Kidney epithelial cell (primary cell): Measurements from ENCODE around the gene KSR2. TPM values are rescaled to one million over a fixed set of nuclear protein-coding genes. Genes with fewer than 3 reads are reported as not detected.

Experiments
- DNase-seq: peaks from one replicate; pipeline ENCODE4 v3.0.0-alpha.2; 2010; ENCODE audit warnings: low read depth
- H3K27me3 ChIP-seq: 2 replicates; pipeline ENCODE4 v1.6.0; 2011; ENCODE audit warnings: low read length; ENCODE audit not compliant: control insufficient read depth, insufficient read depth
- H3K36me3 ChIP-seq: 2 replicates; pipeline ENCODE4 v1.5.1; 2011; ENCODE audit warnings: low read length; ENCODE audit not compliant: control insufficient read depth, insufficient read depth
- H3K4me3 ChIP-seq: 2 replicates; pipeline ENCODE4 v1.5.1; 2011; ENCODE audit warnings: low read depth, mild to moderate bottlenecking, control low read depth, low read length
- total RNA-seq: library from RNA; depleted of rRNA; stranded (reverse); fragments of >200 nt; gene quantifications from 2 replicates; pipeline ENCODE4 v1.2.3, GENCODE V29; 2015
- TF ChIP-seq, protein P1 (sequence below): IDR thresholded peaks from 2 replicates; pipeline ENCODE4 v1.5.1; 2011; ENCODE audit warnings: mild to moderate bottlenecking, moderate library complexity, low read length, control low read depth, inconsistent platforms; ENCODE audit not compliant: insufficient read depth, poor library complexity, severe bottlenecking

KSR2 gene
- total RNA-seq, 1 donor from 2014 or later, result 0.29 TPM

DNA sequence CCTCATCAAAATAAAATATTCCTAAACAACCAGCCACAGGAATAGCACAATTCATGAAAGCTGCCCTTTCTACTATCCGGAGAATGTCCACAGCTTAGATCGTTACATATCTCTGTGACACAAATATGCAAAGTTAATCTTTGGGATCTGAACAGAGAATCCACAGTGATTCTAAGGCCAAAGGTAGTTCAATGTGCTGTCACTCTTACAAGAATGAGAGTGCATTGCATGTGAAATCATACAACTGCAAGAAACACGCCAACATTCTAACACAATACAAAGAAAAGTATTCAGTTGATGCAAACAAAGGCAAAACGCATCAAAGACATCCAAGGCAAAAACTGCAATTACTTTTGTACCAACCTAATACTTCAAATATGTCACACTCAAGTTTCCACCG is 60.4 kb downstream of the KSR2 start:
- TF ChIP-seq, protein P1, sequence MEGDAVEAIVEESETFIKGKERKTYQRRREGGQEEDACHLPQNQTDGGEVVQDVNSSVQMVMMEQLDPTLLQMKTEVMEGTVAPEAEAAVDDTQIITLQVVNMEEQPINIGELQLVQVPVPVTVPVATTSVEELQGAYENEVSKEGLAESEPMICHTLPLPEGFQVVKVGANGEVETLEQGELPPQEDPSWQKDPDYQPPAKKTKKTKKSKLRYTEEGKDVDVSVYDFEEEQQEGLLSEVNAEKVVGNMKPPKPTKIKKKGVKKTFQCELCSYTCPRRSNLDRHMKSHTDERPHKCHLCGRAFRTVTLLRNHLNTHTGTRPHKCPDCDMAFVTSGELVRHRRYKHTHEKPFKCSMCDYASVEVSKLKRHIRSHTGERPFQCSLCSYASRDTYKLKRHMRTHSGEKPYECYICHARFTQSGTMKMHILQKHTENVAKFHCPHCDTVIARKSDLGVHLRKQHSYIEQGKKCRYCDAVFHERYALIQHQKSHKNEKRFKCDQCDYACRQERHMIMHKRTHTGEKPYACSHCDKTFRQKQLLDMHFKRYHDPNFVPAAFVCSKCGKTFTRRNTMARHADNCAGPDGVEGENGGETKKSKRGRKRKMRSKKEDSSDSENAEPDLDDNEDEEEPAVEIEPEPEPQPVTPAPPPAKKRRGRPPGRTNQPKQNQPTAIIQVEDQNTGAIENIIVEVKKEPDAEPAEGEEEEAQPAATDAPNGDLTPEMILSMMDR, result no peak
- H3K36me3 ChIP-seq, result no peaks in the 10 kb centered on the region
- no peak for DNase-seq
- no peaks in the 10 kb centered on the region for H3K27me3 ChIP-seq
- no peak overlapping the region for H3K4me3 ChIP-seq

DNA sequence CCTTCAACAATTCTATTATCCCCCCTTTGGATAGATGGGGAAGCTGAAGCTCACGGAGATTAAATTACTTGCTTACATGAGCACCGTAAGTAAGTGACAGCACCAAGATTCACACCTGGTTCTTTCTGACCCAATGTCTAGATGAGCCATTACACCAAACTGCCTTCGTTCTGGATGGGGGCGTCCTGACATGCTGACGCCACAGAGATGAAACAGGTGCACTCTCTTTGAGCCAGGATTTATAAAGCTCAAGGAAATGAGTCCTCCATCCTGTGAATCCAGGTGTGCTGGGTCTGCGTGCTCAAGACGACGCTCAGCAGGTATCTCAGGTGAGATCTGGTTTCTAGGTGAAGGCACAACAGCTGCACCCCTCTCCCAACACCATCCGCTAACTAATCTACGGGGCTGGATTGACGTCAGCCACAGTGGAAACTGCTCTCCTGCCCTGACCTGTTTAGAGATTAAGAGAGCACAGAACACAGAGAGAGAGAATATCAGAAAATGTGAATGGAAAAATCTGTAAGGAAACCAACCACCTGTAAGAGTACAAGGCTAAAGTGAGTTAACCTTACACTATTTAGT is 61.6 kb downstream of the KSR2 start:
- Histone ChIP-seq H3K27me3 (no peaks in the 10 kb centered on the region), H3K36me3 (no peaks in the 10 kb centered on the region), H3K4me3 (no peak overlapping the region)
- no peak for DNase-seq
- TF ChIP-seq, protein P1, result no peak

DNA sequence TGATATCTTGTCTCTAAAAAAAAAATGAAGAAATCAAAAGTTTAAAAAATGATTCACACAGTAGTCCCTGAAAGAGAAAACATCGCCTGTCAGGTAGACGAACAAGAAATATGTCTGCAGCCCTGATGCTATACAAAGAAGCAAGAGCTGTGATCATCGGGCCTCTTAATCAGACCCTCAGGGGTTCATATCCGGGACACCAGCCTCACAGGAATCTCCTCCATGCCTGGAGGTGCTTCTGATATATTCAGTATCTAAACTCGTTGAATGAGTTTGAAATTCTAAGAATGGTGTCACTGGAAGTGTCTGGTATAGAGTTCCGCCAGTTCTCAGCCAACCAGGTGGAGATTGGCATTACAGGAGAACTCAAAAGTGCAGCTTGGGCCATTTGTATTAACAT is 64.7 kb downstream of the KSR2 start:
- H3K4me3 ChIP-seq, result no peak overlapping the region
- H3K27me3 ChIP-seq, result no peaks in the 10 kb centered on the region
- DNase-seq, result no peak
- TF ChIP-seq, protein P1, result no peak
- no peaks in the 10 kb centered on the region for H3K36me3 ChIP-seq

DNA sequence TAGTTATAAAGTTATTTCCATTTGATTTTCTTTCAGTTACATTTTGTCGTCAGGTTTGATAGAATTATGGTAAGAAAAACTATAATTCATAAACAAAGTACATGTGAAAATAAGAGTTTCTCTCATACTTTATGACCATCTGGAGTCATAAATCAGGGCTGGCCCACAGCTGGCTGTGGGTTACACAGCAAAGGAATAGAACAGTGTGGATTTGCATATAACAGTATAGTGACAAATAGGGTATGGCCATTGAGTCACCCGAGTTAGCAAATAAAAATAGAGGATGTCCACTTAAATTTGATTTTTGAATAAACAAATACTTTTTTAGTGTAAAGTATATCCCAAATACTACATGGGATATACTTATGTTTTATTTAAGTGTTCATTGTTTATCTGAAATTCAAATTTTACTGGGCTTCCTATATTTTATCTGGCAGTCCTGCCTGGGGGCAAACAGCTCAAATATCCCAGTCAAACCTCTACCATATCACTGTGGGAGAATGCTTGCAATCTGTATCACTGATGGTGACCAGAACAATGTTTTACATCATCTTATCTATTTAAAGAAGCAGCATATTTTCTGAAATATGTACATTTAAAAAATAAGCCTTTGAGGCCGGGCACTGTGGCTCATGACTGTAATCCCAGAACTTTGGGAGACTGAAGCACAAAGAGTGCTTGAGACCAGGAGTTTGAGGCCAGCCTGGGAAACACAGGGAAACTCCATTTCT is 65.5 kb downstream of the KSR2 start:
- TF ChIP-seq, protein P1, result no peak
- Histone ChIP-seq H3K4me3 (no peak overlapping the region), H3K27me3 (no peaks in the 10 kb centered on the region), H3K36me3 (no peaks in the 10 kb centered on the region)
- DNase-seq, result no peak

DNA sequence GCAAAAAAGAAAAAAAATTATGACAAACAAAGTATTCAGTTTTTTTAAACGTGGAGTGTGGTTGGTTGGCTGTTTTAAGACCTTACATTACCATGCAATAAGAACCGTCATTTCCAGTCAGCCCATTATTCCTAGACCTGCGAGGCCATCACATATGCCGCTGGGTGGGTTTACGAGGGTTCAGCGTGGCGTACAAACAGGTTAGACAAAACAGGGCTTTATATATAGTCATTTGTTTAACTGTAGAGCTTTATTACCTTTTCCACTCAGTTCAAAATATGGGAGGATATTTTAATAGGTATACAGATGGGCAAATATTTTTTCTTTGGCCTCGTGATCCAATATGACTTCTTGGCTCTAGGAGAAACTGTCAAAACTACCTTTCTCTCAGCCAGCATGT is 67.2 kb downstream of the KSR2 start:
- DNase-seq, result no peak
- Histone ChIP-seq H3K36me3 (no peaks in the 10 kb centered on the region), H3K27me3 (no peaks in the 10 kb centered on the region), H3K4me3 (no peak overlapping the region)
- TF ChIP-seq, protein P1, result no peak

DNA sequence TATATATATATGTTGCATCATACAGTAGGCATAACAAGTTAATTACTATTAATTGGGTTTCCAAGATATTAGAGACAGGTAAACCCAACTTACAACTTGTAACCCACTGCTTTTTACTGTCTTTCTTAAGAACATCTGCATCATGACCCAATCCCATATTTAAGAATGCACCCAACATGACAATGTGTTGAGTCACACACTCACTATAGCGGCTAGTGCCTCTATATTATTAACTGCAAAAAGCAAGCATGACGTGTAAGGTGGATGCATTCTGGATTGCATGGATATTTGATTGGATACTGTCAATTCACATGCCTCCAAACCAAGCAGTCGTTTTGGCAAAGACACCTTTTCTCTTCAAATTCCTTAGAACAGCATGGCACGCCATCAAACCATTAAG is 68.2 kb downstream of the KSR2 start:
- Histone ChIP-seq H3K36me3 (no peaks in the 10 kb centered on the region), H3K4me3 (no peak overlapping the region), H3K27me3 (no peaks in the 10 kb centered on the region)
- TF ChIP-seq, protein P1, result no peak
- DNase-seq, result peak; percentile 12
